ENCODE results near the gene CPNE2.
A peak's percentile ranks its signal among the peaks of the same experiment; 100 is the strongest.

Gene CPNE2

GRCh38 chr16:57194512-57194911 is 102.1 kb downstream of the CPNE2 start:
- Histone ChIP-seq H3K18ac (ENCODE audit: low read depth in 1 of 2, low read length in 2 of 2) (no peak overlapping the region), H3K9me3 (ENCODE audit: control insufficient read depth, low read length) (no peaks in the 10 kb centered on the region), H3K23ac (ENCODE audit: low read length in 2 of 2) (no peak overlapping the region), H3K4ac (ENCODE audit: low read depth in 1 of 2, low read length in 2 of 2) (no peak overlapping the region), H4K91ac (ENCODE audit: low read length) (no peak overlapping the region), H3K4me2 (ENCODE audit: low read length, poor library complexity, severe bottlenecking) (no peak overlapping the region), H3K14ac (ENCODE audit: low read length in 2 of 2) (no peak overlapping the region), H3K79me1 (replicated peaks; ENCODE audit: low read length, poor library complexity, severe bottlenecking) (peaks cover 2% of the 10 kb centered on the region), H2AFZ (ENCODE audit: low read depth, low read length) (no peak overlapping the region), H3K36me3 (ENCODE audit: control insufficient read depth in 1 of 2, insufficient read depth in 2 of 2, low read depth in 1 of 2, low read length in 2 of 2) (peaks cover 0 to 8% of the 10 kb centered on the region in 2 experiments), H2BK5ac (ENCODE audit: low read depth, low read length, poor library complexity, severe bottlenecking) (no peak overlapping the region), H2BK15ac (ENCODE audit: low read depth, poor library complexity, severe bottlenecking) (no peak overlapping the region), H3K27me3 (ENCODE audit: control insufficient read depth in 1 of 2, insufficient read depth in 1 of 2, low read length in 2 of 2) (no peaks in the 10 kb centered on the region), H4K8ac (ENCODE audit: low read length) (no peak overlapping the region), H3K4me3 (ENCODE audit: insufficient read depth in 1 of 2, low read depth in 1 of 2, low read length in 2 of 2) (peak overlapping the region in 1 of 2 experiments; percentile 4), H3K9ac (ENCODE audit: low read length) (peak overlapping the region; percentile 78), H3K4me1 (ENCODE audit: control insufficient read depth, insufficient read depth, low read depth, low read length) (peaks cover 15% of the 10 kb centered on the region), H2AK5ac (ENCODE audit: low read length, severe bottlenecking) (no peak overlapping the region), H3K27ac (ENCODE audit: low read length, poor library complexity, severe bottlenecking) (peak overlapping the region; percentile 91), H2BK120ac (ENCODE audit: low read depth, low read length) (no peak overlapping the region), H2BK12ac (ENCODE audit: low read length in 2 of 2) (no peak overlapping the region)
- DNase-seq = peak; percentile 95

GRCh38 chr16:57196286-57196685 is 103.9 kb downstream of the CPNE2 start:
- 100% methylated on average over 3 of the region's 4 CpGs for WGBS
- Histone ChIP-seq H3K4me1 (ENCODE audit: control insufficient read depth, insufficient read depth, low read depth, low read length) (peaks cover 12% of the 10 kb centered on the region), H3K4ac (ENCODE audit: low read depth in 1 of 2, low read length in 2 of 2) (no peak overlapping the region), H3K9ac (ENCODE audit: low read length) (peak overlapping the region; percentile 44), H2BK12ac (ENCODE audit: low read length in 2 of 2) (no peak overlapping the region), H3K18ac (ENCODE audit: low read depth in 1 of 2, low read length in 2 of 2) (no peak overlapping the region), H2BK5ac (ENCODE audit: low read depth, low read length, poor library complexity, severe bottlenecking) (no peak overlapping the region), H2BK15ac (ENCODE audit: low read depth, poor library complexity, severe bottlenecking) (no peak overlapping the region), H2AFZ (ENCODE audit: low read depth, low read length) (no peak overlapping the region), H3K4me3 (ENCODE audit: insufficient read depth in 1 of 2, low read depth in 1 of 2, low read length in 2 of 2) (no peak overlapping the region), H3K4me2 (ENCODE audit: low read length, poor library complexity, severe bottlenecking) (no peak overlapping the region), H3K14ac (ENCODE audit: low read length in 2 of 2) (no peak overlapping the region), H3K36me3 (ENCODE audit: control insufficient read depth in 1 of 2, insufficient read depth in 2 of 2, low read depth in 1 of 2, low read length in 2 of 2) (peaks cover 0 to 4% of the 10 kb centered on the region in 2 experiments), H3K27me3 (ENCODE audit: control insufficient read depth in 1 of 2, insufficient read depth in 1 of 2, low read length in 2 of 2) (no peaks in the 10 kb centered on the region), H3K27ac (ENCODE audit: low read length, poor library complexity, severe bottlenecking) (no peak overlapping the region), H3K9me3 (ENCODE audit: control insufficient read depth, low read length) (no peaks in the 10 kb centered on the region), H3K79me1 (replicated peaks; ENCODE audit: low read length, poor library complexity, severe bottlenecking) (peaks cover 2% of the 10 kb centered on the region), H3K23ac (ENCODE audit: low read length in 2 of 2) (no peak overlapping the region), H4K91ac (ENCODE audit: low read length) (no peak overlapping the region), H4K8ac (ENCODE audit: low read length) (no peak overlapping the region), H2AK5ac (ENCODE audit: low read length, severe bottlenecking) (no peak overlapping the region), H2BK120ac (ENCODE audit: low read depth, low read length) (no peak overlapping the region)
- DNase-seq = no peak

- no peak overlapping the region for H2BK15ac ChIP-seq (ENCODE audit: low read depth, poor library complexity, severe bottlenecking)
Measured at GRCh38 chr16:57196753-57197152, 104.4 kb downstream of the CPNE2 start.

More at GRCh38 chr16:57196753-57197152, 104.4 kb downstream of the CPNE2 start:
- Histone ChIP-seq H4K8ac (ENCODE audit: low read length) (no peak overlapping the region), H3K79me1 (replicated peaks; ENCODE audit: low read length, poor library complexity, severe bottlenecking) (peaks cover 2% of the 10 kb centered on the region), H3K27me3 (ENCODE audit: control insufficient read depth in 1 of 2, insufficient read depth in 1 of 2, low read length in 2 of 2) (no peaks in the 10 kb centered on the region), H3K4me1 (ENCODE audit: control insufficient read depth, insufficient read depth, low read depth, low read length) (peaks cover 11% of the 10 kb centered on the region), H2AFZ (ENCODE audit: low read depth, low read length) (no peak overlapping the region), H3K4ac (ENCODE audit: low read depth in 1 of 2, low read length in 2 of 2) (no peak overlapping the region), H2BK12ac (ENCODE audit: low read length in 2 of 2) (no peak overlapping the region), H3K27ac (ENCODE audit: low read length, poor library complexity, severe bottlenecking) (no peak overlapping the region), H2BK5ac (ENCODE audit: low read depth, low read length, poor library complexity, severe bottlenecking) (no peak overlapping the region), H3K23ac (ENCODE audit: low read length in 2 of 2) (no peak overlapping the region), H3K4me3 (ENCODE audit: insufficient read depth in 1 of 2, low read depth in 1 of 2, low read length in 2 of 2) (no peak overlapping the region), H2BK120ac (ENCODE audit: low read depth, low read length) (no peak overlapping the region), H3K36me3 (ENCODE audit: control insufficient read depth in 1 of 2, insufficient read depth in 2 of 2, low read depth in 1 of 2, low read length in 2 of 2) (peaks cover 2 to 4% of the 10 kb centered on the region in 2 experiments), H3K18ac (ENCODE audit: low read depth in 1 of 2, low read length in 2 of 2) (no peak overlapping the region), H3K9me3 (ENCODE audit: control insufficient read depth, low read length) (no peaks in the 10 kb centered on the region), H3K14ac (ENCODE audit: low read length in 2 of 2) (no peak overlapping the region), H2AK5ac (ENCODE audit: low read length, severe bottlenecking) (peak overlapping the region; percentile 89), H3K4me2 (ENCODE audit: low read length, poor library complexity, severe bottlenecking) (no peak overlapping the region), H3K9ac (ENCODE audit: low read length) (peak overlapping the region; percentile 44), H4K91ac (ENCODE audit: low read length) (no peak overlapping the region)
- WGBS = 65% methylated on average over 2 of the region's 3 CpGs
- no peak for DNase-seq
